GM12874 (cell line): Measurements from ENCODE around the gene ANKRD6.

Experiments used
- TF ChIP-seq, protein P1 (sequence below): IDR thresholded peaks from 2 replicates; pipeline ENCODE4 v1.5.1; 2011; ENCODE audit warnings: low read depth, mild to moderate bottlenecking, control low read depth, low read length, moderate library complexity; ENCODE audit not compliant: insufficient read depth

The ANKRD6 gene

GRCh38 chr6:89616531-89616930 lies 183.6 kb downstream of the ANKRD6 start:
- TF ChIP-seq, protein P1, sequence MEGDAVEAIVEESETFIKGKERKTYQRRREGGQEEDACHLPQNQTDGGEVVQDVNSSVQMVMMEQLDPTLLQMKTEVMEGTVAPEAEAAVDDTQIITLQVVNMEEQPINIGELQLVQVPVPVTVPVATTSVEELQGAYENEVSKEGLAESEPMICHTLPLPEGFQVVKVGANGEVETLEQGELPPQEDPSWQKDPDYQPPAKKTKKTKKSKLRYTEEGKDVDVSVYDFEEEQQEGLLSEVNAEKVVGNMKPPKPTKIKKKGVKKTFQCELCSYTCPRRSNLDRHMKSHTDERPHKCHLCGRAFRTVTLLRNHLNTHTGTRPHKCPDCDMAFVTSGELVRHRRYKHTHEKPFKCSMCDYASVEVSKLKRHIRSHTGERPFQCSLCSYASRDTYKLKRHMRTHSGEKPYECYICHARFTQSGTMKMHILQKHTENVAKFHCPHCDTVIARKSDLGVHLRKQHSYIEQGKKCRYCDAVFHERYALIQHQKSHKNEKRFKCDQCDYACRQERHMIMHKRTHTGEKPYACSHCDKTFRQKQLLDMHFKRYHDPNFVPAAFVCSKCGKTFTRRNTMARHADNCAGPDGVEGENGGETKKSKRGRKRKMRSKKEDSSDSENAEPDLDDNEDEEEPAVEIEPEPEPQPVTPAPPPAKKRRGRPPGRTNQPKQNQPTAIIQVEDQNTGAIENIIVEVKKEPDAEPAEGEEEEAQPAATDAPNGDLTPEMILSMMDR = no peak

DNA sequence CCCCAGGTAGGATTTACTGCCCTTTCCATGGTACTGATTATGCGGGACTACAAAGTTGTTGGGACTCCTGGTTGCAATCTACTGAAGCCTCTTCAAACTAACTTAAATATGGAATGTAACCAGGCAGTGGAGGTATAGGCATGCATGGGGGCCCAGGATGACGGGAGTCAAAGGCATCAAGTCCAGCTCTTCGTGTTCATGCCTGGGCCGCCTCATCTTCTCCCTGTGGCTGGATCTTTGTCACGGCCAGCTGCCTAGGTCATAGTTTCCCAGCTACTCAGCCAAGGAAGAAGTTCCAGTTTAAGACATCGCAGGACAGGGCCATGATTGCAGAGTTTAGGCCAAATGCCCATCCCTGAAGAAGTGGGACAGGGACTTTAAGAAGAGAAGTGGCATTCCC lies 185.1 kb downstream of the ANKRD6 start:
- TF ChIP-seq, protein P1 = no peak

- TF ChIP-seq, protein P1 = no peak
These were observed 186.6 kb downstream of the ANKRD6 start for GRCh38 chr6:89619567-89619966.

DNA sequence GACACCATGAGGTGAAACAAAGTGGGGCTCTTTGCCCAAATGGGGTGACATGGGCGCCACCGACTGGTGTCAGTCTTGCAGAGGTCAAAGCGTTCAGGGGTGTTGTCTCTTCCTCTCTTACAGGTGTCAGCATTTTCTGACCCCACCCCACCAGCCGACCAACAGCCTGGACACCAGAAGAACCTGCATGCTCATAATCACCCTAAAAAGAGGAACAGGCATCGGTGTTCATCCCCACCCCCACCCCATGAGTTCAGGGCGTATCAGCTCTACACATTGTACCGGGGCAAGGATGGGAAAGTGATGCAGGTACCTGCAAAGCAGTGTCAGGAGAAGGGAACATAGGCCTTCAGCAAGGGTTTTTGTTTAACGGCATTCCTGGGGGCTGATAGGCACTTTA lies 190.8 kb downstream of the ANKRD6 start:
- TF ChIP-seq, protein P1 = no peak

- TF ChIP-seq, protein P1 = no peak
These were observed 197.5 kb downstream of the ANKRD6 start for GRCh38 chr6:89630488-89630887.

- TF ChIP-seq, protein P1 = no peak
These were observed 205.0 kb downstream of the ANKRD6 start for GRCh38 chr6:89637960-89638319.

DNA sequence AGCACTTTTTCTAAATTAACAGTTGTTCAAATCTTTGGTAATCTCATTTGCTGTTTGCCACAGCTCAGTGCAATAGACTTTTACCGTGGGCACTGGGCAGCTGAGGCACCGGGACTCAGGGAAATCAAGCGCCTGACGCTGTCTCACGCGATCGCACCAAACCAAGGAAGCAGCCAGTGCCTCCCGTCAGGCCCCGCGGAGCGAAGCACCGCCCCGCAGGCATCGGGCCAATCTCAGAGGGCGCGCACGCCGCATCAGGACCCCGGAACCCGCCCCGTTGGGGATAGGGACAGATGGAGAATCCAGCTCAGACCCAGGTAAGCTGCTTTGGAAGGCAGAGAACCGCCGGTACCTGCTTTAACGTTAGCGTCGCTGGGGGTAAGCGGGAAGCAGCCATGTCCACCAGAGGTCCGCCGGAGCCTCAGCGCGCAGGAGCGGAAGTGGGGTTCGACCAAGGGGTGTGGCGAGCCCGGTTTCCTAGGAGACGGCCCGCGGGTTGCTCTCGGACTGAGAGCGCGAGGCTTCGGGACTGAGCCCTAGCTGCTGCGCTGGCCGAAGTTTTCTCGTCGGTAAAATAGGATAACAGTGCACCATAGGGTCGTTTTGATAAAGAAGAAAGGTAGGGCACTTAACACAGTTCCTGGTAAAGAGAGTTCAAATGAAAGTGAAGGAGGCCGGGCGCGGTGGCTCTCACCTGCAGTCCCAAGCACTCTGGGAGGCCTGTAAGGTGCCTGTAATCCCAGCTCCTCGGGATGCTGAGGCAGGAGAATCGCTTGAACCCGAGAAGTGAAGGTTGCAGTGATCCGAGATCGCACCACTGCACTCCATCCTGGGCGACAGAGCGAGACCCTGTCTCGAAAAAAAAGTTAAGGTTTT lies 205.6 kb downstream of the ANKRD6 start, which contains the start of gene LYRM2:
Gene LYRM2, minus strand, starts transcription at position 428 of the 876 bp plus-strand sequence. Its CDS starts 31 bp downstream, at position 397.
- TF ChIP-seq, protein P1 = no peak
